Activated CD4-positive, alpha-beta T cell treated with anti-CD3 and anti-CD28 coated beads for 48 hours (primary cell): ENCODE measurements around the gene ZNF230.

ENCODE experiments used
- DNase-seq: peaks from one replicate; pipeline ENCODE4 v3.0.0-alpha.2; 2020

Gene ZNF230

DNA sequence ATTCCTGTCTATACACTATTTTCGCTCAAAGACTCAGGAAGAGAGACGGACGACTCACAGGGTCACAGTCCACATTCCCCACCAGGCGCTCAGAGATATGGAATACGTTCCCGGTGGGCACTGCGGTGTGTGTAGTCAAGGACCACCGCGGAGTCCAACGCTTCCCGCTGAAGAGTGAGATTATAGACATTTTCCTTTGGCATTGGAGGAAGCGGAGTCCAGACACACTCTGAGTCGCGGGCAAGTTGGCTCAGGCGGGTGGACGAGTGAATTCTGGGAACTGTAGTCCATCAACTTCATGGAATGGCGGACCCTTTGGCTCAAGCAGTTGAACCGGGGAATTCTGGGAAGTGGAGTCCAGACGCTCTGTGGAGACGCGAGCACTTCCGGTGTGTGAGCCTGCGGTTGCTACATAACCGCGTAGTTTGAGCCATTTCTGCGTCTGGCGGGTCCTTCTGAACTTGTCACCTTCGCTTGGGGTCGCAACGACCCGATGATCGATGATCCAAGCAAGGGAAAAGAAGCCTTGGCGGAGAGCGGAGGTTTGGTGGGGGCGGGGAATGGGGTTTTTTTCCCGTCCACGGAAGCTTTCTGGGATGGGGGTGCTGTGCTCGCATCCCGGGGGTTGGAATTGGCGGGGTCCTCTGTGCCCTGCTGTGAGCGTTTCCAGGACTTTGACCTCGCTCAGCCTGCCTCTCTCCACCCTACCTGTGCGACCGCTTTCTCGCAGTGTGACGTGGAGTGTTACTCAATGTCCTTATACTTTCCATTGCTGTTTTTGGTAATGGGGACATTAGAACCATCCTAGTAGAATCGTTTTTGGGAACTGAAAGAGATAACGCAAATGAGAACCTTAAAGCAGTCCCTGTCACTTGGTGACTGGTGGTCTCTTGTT, at the start of gene ZNF230:
Gene ZNF230 (plus strand): TSS at position 392 of the 895 bp plus-strand sequence. CDS start 4,122 bp downstream, outside the sequence.
- DNase-seq = peak; percentile 86

DNA sequence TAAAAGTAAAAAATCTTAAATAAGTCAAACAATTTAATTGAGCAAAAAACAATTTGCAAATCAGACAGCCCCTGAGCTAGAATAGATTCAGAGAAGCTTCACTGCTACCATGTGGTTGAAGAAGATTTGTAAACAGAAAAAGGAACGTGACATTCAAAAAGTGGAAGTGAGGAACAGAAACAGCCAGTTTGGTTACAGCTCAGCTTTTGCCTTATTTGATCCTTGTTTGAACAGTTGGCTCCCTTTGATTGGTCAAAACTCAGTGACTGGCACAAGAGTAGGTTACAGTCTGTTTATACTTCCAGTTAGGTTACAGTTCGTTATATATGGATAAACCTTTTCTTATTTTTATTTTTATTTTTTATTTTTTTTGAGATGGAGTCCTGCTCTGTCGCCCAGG, 45.9 kb upstream of the ZNF230 start:
- DNase-seq = no peak

DNA sequence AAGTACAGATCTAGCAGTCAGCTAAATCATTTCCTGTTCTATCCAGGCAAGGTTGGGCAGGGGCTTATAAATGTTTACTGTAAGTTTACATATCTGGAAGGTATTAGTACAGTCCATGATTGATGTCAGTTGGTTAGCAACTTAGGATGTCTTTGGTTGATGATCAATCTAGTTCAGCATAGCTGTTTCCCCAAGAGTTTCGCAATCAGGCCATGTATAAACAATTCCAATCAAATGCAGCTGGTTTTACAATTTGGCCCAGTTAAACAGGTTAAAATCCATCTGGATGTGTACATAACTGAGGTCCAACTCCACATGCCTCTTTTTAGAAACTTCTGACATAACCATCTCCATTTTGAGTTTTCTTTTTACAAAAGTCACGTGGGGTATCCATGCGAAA, 44.9 kb upstream of the ZNF230 start:
- DNase-seq = no peak

DNA sequence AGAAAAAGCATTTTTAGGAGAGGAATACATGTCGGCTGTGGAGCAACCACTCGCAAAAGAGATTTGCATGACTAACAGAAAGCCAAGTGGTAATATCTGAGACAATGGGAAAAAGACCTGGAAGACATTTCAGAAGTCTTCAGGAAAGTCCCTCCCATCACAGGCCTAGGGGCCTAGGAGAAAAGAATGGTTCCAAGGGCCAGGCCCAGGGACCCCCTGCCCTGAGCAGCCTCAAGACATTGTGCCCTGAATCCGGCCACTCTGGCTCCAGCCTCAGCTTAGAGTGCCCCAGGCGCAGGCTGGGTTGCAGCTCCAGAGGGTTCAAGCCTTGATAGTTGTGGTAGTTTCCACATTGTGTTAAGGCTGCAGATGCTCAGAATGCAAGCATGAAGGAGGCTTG, 42.3 kb upstream of the ZNF230 start:
- DNase-seq = no peak

DNA sequence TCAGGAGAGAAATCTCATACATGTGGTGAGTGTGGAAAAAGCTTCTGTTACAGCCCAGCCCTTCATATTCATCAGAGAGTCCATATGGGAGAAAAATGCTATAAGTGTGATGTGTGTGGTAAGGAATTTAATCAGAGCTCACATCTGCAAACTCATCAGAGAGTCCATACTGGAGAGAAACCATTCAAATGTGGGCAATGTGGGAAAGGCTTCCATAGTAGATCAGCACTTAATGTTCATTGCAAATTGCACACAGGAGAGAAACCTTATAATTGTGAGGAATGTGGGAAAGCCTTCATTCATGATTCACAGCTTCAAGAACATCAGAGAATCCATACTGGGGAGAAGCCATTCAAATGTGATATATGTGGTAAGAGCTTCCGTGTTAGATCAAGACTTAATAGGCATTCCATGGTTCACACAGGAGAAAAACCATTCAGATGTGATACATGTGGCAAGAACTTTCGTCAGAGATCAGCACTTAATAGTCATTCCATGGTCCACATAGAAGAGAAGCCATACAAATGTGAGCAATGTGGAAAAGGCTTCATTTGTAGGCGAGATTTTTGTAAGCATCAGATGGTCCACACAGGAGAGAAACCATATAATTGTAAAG, 36.6 kb upstream of the ZNF230 start:
- DNase-seq = no peak

DNA sequence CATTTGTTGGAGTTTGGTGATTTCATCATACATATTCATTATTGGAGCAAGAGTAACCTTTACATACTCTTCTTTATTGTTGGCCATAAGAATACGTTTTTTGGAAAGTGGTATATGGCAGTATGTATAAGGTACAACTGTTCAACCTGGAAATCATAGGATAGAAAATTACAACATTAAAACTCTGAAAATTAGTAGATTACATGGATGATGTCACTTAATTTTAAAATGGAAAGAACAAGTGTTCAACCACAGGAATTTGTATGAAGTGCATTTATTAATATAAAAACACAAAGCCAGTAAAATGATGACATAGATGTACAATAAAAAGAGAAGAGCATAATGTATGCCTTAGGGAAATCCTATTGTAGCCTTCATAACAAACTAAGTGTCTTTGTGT, 26.0 kb upstream of the ZNF230 start:
- no peak for DNase-seq

DNA sequence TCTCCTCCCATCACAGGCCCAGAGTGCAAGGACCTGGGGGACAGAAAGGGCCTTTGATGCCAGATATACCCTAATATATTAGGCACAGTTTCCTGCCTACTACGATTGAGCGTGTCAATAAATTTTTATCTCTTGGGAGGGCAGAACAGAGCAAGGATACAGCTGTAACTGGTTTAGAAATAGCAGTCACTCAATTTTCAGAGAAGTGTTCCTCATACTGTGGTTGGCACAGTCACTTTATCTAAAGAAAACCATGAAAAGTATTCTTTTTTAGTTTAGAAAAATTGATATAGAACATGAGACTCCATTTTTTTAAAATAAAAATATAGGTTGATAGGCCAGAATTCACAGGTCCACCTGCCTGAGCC, 19.2 kb upstream of the ZNF230 start:
- DNase-seq = no peak

DNA sequence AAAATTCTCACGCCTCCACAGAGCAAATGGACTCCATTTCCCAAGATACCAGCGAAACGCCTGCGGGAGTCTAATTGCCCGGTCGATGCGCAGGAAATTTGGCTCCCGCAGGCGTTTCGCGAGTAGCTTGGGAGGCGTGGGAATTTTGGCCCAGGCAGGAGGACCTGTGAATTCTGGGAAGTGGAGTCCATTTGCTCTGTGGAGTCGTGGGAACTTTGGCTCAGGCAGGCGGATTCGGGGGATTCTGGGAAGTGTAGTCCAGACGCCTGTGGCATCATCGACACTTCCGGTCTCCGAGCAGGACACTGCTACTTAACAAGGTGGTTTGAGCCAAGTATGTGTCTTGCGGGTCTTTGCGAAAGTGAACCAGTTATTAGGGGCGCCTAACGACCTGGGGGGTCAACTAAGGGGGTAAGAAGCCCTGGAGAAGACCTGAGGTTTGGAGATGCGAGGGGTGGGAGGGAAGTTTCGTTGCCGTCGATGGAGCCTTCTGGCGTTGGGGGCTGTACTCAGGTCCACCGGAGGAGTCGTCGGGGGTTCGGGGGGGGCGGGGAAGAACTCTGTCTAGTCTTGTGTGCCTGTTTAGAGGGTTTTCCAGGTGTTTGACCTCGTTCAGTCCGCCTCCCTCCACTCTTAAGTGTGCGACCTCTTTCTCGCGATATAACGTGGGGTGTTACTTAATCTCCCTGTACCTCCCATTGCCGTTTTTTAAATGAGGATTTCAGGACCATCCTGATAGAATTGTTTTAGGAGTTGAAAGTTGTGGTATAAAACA, 18.7 kb upstream of the ZNF230 start, which contains the start of gene ZNF155:
Gene ZNF155 (plus strand): TSS at position 277 of the 775 bp plus-strand sequence. CDS start 4,356 bp downstream, outside the sequence.
- DNase-seq = peak; percentile 78

DNA sequence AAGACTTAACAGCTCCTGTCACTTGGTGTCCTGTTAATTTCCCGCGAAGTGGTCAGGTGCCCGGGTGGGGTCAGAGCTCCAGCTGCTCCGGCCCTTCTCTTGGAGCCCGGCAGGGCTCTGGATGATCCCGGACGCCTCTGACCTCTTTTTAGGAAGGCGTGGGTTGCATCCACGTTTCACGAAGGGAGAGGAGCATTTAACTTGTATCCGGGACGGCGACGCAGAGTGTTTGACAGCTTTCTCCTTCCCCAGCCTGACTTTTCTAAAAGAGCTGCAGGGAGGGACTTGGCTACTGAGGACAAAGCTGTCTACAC, 18.1 kb upstream of the ZNF230 start:
- no peak for DNase-seq

DNA sequence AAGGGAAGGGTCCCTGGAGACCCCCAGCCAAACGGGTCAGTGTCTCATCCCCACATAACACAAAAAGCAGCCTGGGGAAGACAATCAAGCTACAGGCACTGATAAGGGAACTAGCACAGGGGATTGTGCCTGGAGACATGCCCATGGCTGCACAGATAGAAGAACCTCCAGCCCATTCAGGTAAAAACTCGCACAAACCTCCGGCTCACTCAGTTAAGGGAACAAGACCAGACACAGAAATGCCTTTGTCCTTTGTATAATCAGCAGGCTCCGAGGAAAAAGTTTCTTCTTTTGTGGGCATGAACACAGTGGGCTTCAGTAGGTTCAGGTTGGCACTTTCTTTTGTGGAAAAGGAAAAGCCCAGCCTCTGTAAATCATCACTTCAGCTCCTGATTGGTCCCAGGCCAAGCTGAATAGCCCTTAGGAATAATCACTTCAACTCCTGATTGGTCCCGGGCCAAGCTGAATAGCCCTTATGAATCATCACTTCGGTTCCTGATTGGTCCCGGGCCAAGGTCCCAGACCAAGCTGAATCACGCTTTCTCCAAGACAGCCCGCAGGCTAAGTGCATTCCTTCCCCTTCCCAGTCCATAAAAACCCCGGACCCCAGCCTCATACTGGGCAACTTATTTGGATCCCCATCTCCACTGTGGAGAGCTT, 5.0 kb upstream of the ZNF230 start:
- DNase-seq = no peak

DNA sequence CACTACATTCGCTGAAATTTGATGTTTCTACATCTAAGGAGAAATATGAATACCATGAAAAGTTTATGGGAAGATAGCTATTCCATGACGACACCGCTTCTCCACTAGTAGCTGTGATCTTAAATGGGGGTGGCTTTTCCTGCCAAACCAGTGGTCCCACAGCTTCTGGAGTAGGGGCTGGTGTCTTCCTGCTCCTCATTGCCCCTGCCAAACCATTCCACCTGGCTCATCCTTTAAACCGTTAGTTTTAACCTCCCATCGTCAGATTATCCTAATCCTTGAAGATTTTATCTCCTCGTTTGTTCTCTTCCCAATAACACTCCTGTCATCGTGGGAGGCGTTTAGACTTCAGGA, 568 bp upstream of the ZNF230 start:
- DNase-seq = no peak

DNA sequence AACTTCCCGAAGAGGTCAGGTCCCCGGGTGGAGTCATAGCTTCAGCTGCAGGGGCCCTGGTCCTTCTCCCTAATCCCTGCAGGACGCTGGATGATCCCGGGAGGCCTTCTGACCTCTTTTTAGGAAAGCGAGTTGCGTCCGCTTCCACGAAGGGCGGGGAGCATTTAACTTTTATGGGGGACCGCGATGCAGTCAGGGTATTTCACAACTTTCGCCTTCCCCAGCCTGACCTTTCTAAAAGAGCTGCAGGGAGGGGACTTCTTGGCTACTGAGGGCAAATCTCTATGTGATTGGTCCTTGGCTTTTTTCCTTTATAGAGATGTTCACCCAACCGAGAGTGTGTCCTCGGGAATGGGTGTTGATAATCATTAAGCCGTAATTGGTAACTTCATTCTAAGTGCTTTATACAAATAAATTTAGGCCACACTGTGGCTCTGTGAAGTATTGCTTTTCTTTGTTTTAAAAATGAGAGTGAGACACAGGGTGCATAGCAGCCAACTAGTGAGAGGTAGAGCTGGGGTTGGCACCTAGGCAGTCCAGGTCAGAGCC, 778 bp downstream of the ZNF230 start:
- peak; percentile 15 for DNase-seq

DNA sequence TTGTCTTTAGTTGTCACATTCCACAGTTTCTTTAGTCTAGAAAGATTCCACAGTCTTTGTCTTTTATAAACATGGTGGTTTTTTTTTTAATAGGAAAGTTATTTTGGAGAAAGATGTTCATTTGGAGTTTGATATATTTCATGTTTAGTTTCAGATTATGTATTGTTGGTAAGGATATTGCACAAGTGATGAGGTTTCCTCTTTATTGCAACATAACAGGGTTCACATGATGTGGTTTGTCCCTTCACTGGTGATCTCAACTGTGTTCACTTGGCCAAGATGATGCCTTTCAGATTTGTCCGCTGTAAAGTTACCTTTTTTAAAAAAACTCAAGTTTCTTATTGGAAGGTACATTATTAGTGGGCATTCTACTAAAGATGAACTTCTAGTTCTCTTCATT, 3.2 kb downstream of the ZNF230 start:
- no peak for DNase-seq

DNA sequence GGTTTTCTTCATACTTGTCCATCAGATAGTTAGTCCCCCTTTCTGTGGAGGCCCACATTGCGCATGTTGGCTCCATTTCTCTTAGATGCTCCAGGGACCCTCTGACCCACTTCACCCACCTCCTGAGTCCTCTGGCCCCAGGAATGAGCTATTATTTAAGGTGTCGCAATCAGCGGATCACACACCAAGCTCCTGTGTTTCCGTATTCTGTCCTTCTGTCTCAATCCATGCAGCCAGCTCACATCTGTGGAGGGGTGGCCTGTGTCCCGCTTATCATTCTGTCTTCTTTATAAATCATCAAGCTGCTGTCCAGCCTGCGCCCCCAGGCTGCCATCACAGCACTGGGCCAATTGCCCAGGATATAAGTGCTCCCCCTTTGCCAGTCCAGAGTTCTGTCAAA, 4.7 kb downstream of the ZNF230 start:
- no peak for DNase-seq

DNA sequence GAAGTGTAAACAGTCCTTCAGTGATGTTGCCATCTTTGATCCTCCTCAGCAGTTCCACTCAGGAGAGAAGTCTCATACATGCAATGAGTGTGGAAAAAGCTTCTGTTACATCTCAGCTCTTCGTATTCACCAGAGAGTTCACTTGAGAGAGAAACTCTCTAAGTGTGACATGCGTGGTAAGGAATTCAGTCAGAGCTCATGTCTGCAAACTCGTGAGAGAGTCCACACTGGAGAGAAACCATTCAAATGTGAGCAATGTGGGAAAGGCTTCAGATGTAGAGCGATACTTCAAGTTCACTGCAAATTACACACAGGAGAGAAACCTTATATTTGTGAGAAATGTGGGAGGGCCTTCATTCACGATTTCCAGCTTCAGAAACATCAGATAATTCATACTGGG, 7.7 kb downstream of the ZNF230 start:
- no peak for DNase-seq

DNA sequence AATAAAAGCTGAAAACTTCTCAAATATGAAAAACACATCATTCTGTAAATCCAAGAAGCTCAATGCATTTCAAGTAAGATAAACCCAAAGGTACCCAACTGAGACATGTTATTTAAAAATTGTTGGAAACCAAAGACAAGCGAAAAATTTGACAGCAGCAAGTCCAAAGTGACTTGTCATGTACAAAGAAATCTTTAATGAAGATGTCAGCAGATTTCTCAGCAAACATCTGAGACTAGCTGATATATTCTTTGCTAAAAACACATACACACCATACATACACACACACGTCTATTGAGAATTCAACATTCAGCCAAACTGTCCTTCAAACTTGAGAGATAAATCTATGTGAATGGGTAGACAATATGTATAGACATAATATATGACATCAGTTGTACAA, 16.7 kb downstream of the ZNF230 start:
- DNase-seq = no peak

DNA sequence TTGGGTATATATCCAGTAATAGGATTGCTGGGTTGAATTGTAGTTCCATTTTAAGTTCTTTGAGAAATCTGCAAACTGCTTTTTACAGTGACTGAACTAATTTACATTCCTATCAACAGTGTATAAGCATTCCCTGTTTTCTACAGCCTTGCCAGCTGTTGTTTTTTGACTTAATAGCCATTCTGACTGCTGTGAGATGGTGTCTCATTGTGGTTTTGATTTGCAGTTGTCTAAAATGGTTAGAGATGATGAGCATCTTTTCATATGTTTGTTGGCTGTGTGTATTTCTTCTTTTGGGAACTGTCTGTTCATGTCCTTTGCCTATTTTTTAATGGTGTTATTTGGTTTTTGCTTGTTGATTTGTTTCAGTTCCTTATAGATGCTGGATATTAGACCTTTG, 18.5 kb downstream of the ZNF230 start:
- no peak for DNase-seq

DNA sequence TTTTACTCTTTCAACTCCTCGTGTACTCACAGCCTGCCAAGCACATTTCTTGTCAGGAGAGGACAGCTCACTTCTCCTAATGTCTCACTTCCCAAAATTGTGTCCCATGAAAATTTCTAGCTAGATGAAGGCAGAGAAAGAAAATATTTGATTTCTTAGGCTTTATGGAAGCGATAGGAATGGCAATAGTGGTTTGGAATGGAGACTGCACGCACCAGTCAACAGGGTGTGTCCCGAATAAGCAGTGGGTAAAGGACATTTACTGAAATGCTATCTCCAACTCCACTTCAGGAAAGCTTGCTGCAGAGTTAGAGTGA, 22.1 kb downstream of the ZNF230 start:
- DNase-seq = no peak

DNA sequence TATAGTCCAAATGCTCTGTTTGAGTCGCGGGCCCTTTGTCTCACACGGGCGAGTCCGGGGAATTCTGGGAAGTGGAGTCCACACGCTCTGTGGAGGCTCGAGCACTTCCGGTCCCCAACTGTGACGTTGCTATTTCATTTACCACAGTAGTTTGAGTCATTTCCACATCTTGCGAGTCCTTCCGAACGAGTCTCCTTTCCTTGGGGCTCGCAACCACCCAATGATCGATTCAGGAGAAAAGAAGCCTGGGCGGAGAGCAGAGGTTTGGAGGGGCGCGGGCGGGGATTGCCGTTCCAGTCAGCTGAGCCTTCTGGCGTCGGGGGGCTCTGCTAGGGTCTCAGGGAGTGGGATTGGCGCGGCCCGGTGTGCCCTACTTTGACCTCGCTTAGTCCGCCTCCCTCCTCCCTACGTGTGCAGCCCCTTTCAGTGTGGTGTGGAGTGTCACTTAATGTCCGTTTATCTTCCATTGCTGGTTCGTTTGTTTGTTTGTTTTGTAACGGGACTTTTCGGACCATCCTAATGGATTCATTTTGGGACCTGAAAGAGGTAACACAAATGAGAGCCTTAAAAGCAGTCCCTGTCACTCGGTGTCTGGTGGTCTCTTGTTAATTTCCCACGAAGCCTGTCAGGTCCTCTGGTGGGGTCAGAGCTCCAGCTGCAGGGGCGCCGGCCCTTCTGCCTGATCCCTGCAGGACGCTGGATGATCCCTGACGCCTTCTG, 22.6 kb downstream of the ZNF230 start, which contains the start of gene ZNF222:
Gene ZNF222 (plus strand): TSS at position 163 of the 720 bp plus-strand sequence. CDS start 58 bp downstream, at position 221.
- peak; percentile 85 for DNase-seq

DNA sequence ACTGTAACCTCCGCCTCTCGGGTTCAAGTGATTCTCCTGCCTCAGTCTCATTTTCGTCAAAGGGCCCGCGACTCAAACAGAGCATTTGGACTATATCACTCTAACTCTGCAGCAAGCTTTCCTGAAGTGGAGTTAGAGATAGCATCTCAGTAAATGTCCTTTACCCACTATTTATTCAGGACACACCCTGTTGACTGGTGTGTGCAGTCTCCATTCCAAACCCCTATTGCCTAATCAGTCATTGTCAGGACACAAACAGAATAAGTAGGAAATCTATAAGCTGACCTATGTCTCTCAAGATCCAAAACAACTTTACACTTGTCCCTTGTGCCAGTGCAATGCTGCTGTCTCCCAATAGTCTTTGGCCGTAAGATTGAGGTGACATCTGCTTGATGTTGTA, 23.9 kb downstream of the ZNF230 start:
- no peak for DNase-seq

DNA sequence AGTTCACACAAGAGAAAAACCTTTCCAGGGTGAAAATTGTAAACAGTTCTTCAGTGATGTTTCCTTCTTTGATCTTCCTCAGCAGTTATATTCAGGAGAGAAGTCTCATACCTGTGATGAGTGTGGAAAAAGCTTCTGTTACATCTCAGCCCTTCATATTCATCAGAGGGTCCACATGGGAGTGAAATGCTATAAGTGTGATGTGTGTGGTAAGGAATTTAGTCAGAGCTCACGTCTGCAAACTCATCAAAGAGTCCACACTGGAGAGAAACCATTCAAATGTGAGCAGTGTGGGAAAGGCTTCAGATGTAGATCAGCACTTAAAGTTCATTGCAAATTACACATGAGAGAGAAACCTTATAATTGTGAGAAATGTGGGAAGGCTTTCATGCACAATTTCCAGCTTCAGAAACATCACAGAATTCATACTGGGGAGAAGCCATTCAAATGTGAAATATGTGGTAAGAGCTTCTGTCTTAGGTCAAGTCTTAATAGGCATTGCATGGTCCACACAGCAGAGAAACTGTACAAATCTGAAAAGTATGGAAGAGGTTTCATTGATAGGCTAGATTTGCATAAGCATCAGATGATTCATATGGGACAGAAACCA, 29.3 kb downstream of the ZNF230 start:
- DNase-seq = no peak

DNA sequence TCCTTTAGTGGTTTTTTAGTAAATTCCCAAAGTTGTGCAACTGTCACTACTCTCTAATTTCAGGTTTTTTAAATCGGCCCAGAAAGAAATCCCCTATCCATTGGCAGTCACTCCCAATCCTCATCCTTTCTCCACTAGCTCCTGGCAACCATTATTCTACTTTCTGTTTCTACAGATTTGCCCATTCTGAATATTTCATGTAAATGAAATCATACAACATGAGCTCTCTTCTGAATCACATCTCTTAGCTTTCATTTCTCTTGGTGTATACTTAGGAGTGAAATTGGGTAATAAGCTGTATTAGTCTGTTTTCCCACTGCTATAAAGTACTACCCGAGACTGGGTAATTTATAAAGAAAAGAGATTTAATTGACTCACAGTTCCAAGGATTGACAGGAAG, 39.4 kb downstream of the ZNF230 start:
- DNase-seq = no peak
